SK-N-SH treated with all-trans-retinoic acid at 6 μM for 48 hours (cell line): Measurements from ENCODE around the gene RIC1.

Experiments
- ATAC-seq: fragments of 200-7000 bp; cut with Tn5 transposase; 3 replicates; pipeline ENCODE4 v1.9.1; 2020; ENCODE audit warnings: mild to moderate bottlenecking, moderate library complexity
- ARNTL ChIP-seq: fragments of 450-650 bp; formaldehyde crosslinking; IDR thresholded peaks from 2 replicates; pipeline ENCODE4 v1.5.0; 2020; ENCODE audit warnings: low read depth, mild to moderate bottlenecking, moderate library complexity, borderline replicate concordance
- BACH2 ChIP-seq: fragments of 250-450 bp; sonication (Bioruptor Pico); IDR thresholded peaks from 2 replicates; pipeline ENCODE4 v1.9.0; 2021; ENCODE audit warnings: mild to moderate bottlenecking, borderline replicate concordance
- GLIS3 ChIP-seq: fragments of 250-450 bp; sonication (Bioruptor Pico); IDR thresholded peaks from 2 replicates; pipeline ENCODE4 v1.5.0; 2020; ENCODE audit warnings: mild to moderate bottlenecking, moderate library complexity
- PATZ1 ChIP-seq: fragments of 250-450 bp; sonication (Bioruptor Pico); IDR thresholded peaks from 2 replicates; pipeline ENCODE4 v1.8.0; 2020; ENCODE audit warnings: mild to moderate bottlenecking, moderate library complexity, borderline replicate concordance
- POU6F1 ChIP-seq: fragments of 250-450 bp; sonication (Bioruptor Pico); IDR thresholded peaks from 2 replicates; pipeline ENCODE4 v1.8.0; 2021; ENCODE audit warnings: low read depth, mild to moderate bottlenecking, moderate library complexity, borderline replicate concordance
- PPARA ChIP-seq: fragments of 250-450 bp; sonication (Bioruptor Pico); IDR thresholded peaks from 2 replicates; pipeline ENCODE4 v1.5.0; 2020; ENCODE audit warnings: mild to moderate bottlenecking, borderline replicate concordance
- RARB ChIP-seq: fragments of 250-450 bp; sonication (Bioruptor Pico); IDR thresholded peaks from 2 replicates; pipeline ENCODE4 v1.8.0; 2021; ENCODE audit warnings: mild to moderate bottlenecking, moderate library complexity
- TCF4 ChIP-seq: fragments of 250-450 bp; sonication (Bioruptor Pico); IDR thresholded peaks from 2 replicates; pipeline ENCODE4 v1.8.0; 2021; ENCODE audit warnings: mild to moderate bottlenecking, moderate library complexity, borderline replicate concordance
- TOX ChIP-seq: fragments of 250-450 bp; sonication (Bioruptor Pico); IDR thresholded peaks from 2 replicates; pipeline ENCODE4 v1.8.0; 2021; ENCODE audit warnings: mild to moderate bottlenecking, moderate library complexity, borderline replicate concordance
- TSHZ2 ChIP-seq: fragments of 250-450 bp; sonication (Bioruptor Pico); IDR thresholded peaks from 2 replicates; pipeline ENCODE4 v1.5.0; 2020; ENCODE audit warnings: mild to moderate bottlenecking, moderate library complexity
- ZC3H10 ChIP-seq: fragments of 250-450 bp; sonication (Bioruptor Pico); IDR thresholded peaks from 2 replicates; pipeline ENCODE4 v1.5.1; 2021; ENCODE audit warnings: mild to moderate bottlenecking, moderate library complexity
- ZFP3 ChIP-seq: fragments of 250-450 bp; sonication (Bioruptor Pico); IDR thresholded peaks from 2 replicates; pipeline ENCODE4 v1.5.0; 2020; ENCODE audit warnings: mild to moderate bottlenecking, moderate library complexity
- ZFP30 ChIP-seq: fragments of 450-650 bp; formaldehyde crosslinking; IDR thresholded peaks from 2 replicates; pipeline ENCODE4 v1.5.0; 2022; ENCODE audit warnings: mild to moderate bottlenecking, moderate library complexity
- TF ChIP-seq, protein P1 (sequence below): fragments of 250-450 bp; sonication (Bioruptor Pico); IDR thresholded peaks from 2 replicates; pipeline ENCODE4 v1.5.1; 2021; ENCODE audit warnings: mild to moderate bottlenecking, moderate library complexity

Gene RIC1

GRCh38 chr9:5698004-5698403 is 69.1 kb downstream of the RIC1 start:
- no peak for TF ChIP-seq ZFP30 (CRISPR knock-in tag)
- TF ChIP-seq, protein P1, sequence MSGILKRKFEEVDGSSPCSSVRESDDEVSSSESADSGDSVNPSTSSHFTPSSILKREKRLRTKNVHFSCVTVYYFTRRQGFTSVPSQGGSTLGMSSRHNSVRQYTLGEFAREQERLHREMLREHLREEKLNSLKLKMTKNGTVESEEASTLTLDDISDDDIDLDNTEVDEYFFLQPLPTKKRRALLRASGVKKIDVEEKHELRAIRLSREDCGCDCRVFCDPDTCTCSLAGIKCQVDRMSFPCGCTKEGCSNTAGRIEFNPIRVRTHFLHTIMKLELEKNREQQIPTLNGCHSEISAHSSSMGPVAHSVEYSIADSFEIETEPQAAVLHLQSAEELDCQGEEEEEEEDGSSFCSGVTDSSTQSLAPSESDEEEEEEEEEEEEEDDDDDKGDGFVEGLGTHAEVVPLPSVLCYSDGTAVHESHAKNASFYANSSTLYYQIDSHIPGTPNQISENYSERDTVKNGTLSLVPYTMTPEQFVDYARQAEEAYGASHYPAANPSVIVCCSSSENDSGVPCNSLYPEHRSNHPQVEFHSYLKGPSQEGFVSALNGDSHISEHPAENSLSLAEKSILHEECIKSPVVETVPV: no peak
- no peak for TF ChIP-seq PPARA (CRISPR knock-in tag)
- no peak for TF ChIP-seq TCF4
- TF ChIP-seq TOX (CRISPR knock-in tag): no peak
- TF ChIP-seq ZC3H10 (CRISPR knock-in tag): no peak
- no peak for TF ChIP-seq TSHZ2 (CRISPR knock-in tag)
- ATAC-seq: no peak

DNA sequence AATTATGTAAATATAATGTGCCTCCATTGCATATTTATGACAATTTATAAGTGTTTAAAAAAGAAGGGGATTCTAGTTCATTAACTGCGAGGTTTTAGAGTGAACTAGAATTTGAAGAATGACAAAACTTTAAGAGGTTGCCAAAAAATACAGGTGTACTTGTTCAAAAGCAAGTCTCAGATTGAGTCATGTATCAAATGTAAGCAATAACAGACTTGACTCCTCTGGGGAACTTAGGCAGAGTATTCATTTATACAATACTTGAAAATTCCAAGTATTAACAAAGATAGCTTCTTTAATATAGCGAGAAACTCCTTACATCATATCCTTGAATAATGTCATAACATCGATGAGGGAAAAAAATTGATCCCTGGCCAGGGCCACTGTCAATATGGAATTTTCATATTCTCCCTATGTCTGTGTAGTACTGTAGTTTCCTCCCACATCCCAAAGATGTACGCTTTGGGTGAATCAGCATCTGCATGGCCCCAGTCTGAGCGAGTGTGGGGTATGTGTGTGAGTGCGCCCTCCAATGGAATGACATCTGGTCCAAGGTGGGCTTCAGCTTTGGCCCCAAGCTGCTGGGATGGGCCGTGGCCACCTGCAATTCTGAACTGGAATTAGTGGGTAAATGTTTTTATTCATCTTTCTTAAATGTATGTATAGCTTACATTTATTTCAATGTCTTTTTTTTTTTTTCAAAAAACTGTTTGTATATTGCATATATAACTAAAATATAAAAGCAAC is 70.1 kb downstream of the RIC1 start:
- no peak for TF ChIP-seq ZFP3 (CRISPR knock-in tag)
- TF ChIP-seq PATZ1: no peak
- TF ChIP-seq GLIS3 (CRISPR knock-in tag): no peak
- no peak for TF ChIP-seq ARNTL (CRISPR knock-in tag)
- no peak for TF ChIP-seq BACH2 (CRISPR knock-in tag)
- no peak for TF ChIP-seq RARB (CRISPR knock-in tag)
- TF ChIP-seq, protein P1: no peak
- no peak for TF ChIP-seq POU6F1 (CRISPR knock-in tag)
- no peak for ATAC-seq

- TF ChIP-seq PATZ1 (no peak), TSHZ2 (CRISPR knock-in tag) (no peak)
- TF ChIP-seq, all 23 proteins: peak for 0
- no peak for ATAC-seq
Measured at GRCh38 chr9:5708414-5708813, 79.5 kb downstream of the RIC1 start.
